Nephron (organoid): ENCODE results near the gene AKNA.

ENCODE experiments used
- H3K27ac Mint-ChIP-seq, 3 experiments: 2 replicates each; pipeline ENCODE4 v1.8.0; 2020; ENCODE audit warnings: mixed read lengths in 3 of 3, mild to moderate bottlenecking in 2 of 3, moderate library complexity in 1 of 3
- H3K27me3 Mint-ChIP-seq: 2 replicates; pipeline ENCODE4 v1.8.0; 2021; ENCODE audit warnings: low read depth, mild to moderate bottlenecking, moderate library complexity, mixed read lengths
- H3K36me3 Mint-ChIP-seq: 2 replicates; pipeline ENCODE4 v1.8.0; 2020; ENCODE audit warnings: low read depth, mixed read lengths
- H3K4me1 Mint-ChIP-seq: 2 replicates; pipeline ENCODE4 v1.8.0; 2020; ENCODE audit warnings: mixed read lengths
- H3K4me3 Mint-ChIP-seq, 3 experiments: 2 replicates each; pipeline ENCODE4 v1.8.0; 2020; ENCODE audit warnings: mild to moderate bottlenecking in 3 of 3, mixed read lengths in 3 of 3, moderate library complexity in 2 of 3
- H3K9me3 Mint-ChIP-seq: 2 replicates; pipeline ENCODE4 v1.8.0; 2020; ENCODE audit warnings: mixed read lengths
- CTCF ChIP-seq, 3 experiments: fragments of 200-600 bp; sonication (generic); IDR thresholded peaks; one replicate each; pipeline ENCODE4 v1.5.0; 2021; ENCODE audit warnings: antibody characterized with exemption in 3 of 3; ENCODE audit not compliant: unreplicated experiment in 3 of 3

The AKNA gene

GRCh38 chr9:114300153-114300845 lies 87.5 kb downstream of the AKNA start:
- H3K9me3 Mint-ChIP-seq = peaks cover 6% of the 10 kb centered on the region
- TF ChIP-seq CTCF (IDR thresholded peaks at IDR 0.05; ENCODE audit: unreplicated experiment in 3 of 3) = no peak

GRCh38 chr9:114299286-114300152 lies 88.3 kb downstream of the AKNA start:
- Mint-ChIP-seq H3K27ac (no peak overlapping the region), H3K4me3 (no peak overlapping the region), H3K9me3 (peaks cover 14% of the 10 kb centered on the region), H3K4me1 (no peaks in the 10 kb centered on the region), H3K36me3 (peaks cover 67% of the 10 kb centered on the region), H3K27me3 (no peaks in the 10 kb centered on the region)
- TF ChIP-seq CTCF (IDR thresholded peaks at IDR 0.05; ENCODE audit: unreplicated experiment in 3 of 3) = no peak

More at GRCh38 chr9:114300153-114300845, 87.5 kb downstream of the AKNA start:
- H3K27me3 Mint-ChIP-seq = no peaks in the 10 kb centered on the region
- no peak overlapping the region for H3K4me3 Mint-ChIP-seq
- no peak overlapping the region for H3K27ac Mint-ChIP-seq
- peaks cover 59% of the 10 kb centered on the region for H3K36me3 Mint-ChIP-seq
- peaks cover 3% of the 10 kb centered on the region for H3K4me1 Mint-ChIP-seq

- no peak overlapping the region for H3K4me3 Mint-ChIP-seq
- no peak for TF ChIP-seq CTCF (IDR thresholded peaks at IDR 0.05; ENCODE audit: unreplicated experiment in 3 of 3)
- H3K9me3 Mint-ChIP-seq = peaks cover 24% of the 10 kb centered on the region
- peaks cover 83% of the 10 kb centered on the region for H3K36me3 Mint-ChIP-seq
- H3K27me3 Mint-ChIP-seq = no peaks in the 10 kb centered on the region
- no peak overlapping the region for H3K27ac Mint-ChIP-seq
- H3K4me1 Mint-ChIP-seq = peaks cover 4% of the 10 kb centered on the region
Measured at GRCh38 chr9:114296338-114296737, 91.4 kb downstream of the AKNA start.

- H3K27ac Mint-ChIP-seq = no peak overlapping the region
- no peaks in the 10 kb centered on the region for H3K27me3 Mint-ChIP-seq
- H3K4me1 Mint-ChIP-seq = peaks cover 10% of the 10 kb centered on the region
- H3K9me3 Mint-ChIP-seq = peaks cover 24% of the 10 kb centered on the region
- TF ChIP-seq CTCF (IDR thresholded peaks at IDR 0.05; ENCODE audit: unreplicated experiment in 3 of 3) = no peak
- H3K4me3 Mint-ChIP-seq = no peak overlapping the region
- H3K36me3 Mint-ChIP-seq = peaks cover 79% of the 10 kb centered on the region
Measured at GRCh38 chr9:114294664-114295063, 93.1 kb downstream of the AKNA start.

- no peak for TF ChIP-seq CTCF (IDR thresholded peaks at IDR 0.05; ENCODE audit: unreplicated experiment in 3 of 3)
- Mint-ChIP-seq H3K27ac (no peak overlapping the region), H3K36me3 (peaks cover 55% of the 10 kb centered on the region), H3K9me3 (peaks cover 24% of the 10 kb centered on the region), H3K4me3 (no peak overlapping the region), H3K4me1 (peaks cover 24% of the 10 kb centered on the region), H3K27me3 (no peaks in the 10 kb centered on the region)
Measured at GRCh38 chr9:114291886-114292590, 95.7 kb downstream of the AKNA start.
